Epithelial cell of prostate (primary cell): ENCODE measurements around the gene DOCK8.
"Not testable (repeated sequence)": the region's sequence is repeated elsewhere in the genome, so short reads cannot be mapped to it uniquely, and the experiment has no call there.

Experiments
- DNase-seq: peaks from one replicate; pipeline ENCODE4 v3.0.0-alpha.2; 2011; ENCODE audit warnings: low read depth, low spot score
- H3K27ac ChIP-seq: fragments of 450-650 bp; 2 replicates; pipeline ENCODE4 v1.5.1; 2017; ENCODE audit warnings: mild to moderate bottlenecking

Gene DOCK8

DNA sequence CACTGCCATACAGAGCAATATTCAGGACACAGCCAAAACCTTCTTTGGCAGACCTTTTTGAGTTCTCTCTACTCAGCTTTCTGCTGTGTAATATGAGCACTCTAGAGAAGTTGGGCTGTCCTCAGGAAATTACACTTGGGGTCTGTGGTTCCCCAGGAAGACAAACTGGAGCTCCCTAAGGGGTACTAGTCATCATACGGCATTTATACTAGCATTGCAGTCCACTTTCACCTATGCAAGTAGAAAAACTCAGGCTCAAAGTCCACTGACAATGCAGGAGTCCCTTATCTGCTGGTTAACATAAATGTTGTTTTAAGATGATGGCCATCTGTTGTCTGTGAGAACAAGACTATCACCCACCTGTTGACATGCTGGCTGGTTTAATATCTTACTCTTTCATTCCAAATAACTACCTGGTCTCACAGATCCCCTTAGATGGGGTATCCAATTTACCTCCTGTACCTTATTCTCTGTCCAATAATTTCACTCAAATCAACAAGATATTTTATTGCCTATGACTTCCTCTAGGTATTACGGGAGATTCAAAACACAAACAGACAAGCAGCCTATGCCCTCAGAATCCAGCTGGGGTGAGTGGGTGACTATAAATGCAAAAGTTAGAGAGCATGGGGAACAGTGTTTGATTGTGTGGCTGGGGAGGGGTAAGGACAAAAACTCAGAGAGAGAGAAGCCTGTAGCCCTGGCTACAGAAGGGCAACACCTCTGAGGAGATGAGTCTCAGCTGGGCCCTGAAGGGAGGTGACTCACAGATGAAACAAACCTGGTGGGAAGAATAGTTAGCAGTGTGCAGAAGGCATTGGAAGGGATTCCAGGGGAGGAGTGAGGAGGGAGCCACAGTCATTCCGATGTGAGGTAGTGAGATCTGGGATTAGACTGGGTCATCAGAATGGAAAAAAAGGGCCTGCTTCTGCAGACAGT is 10.2 kb downstream of the DOCK8 start:
- no peak overlapping the region for H3K27ac ChIP-seq
- DNase-seq = peak; percentile 65

DNA sequence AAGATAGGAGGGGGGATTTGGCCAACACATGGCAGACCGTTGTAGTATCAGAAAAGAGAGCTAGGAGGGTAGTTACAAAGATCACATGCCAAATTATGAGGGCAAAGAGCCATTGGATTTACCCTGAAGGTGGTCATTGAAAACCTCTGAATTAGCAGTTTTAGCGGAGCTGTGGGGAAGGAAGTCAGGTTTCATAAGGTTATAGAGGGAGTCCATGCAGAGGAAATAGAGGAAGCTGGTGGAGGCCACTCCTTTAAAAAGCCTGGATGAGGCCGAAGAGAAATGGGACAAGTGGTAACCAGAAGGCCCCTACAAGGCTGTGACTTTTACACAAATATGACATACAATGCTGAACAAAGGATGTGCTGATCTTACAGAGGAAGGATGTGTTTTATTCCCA is 13.2 kb downstream of the DOCK8 start:
- DNase-seq = no peak
- H3K27ac ChIP-seq = no peak overlapping the region

DNA sequence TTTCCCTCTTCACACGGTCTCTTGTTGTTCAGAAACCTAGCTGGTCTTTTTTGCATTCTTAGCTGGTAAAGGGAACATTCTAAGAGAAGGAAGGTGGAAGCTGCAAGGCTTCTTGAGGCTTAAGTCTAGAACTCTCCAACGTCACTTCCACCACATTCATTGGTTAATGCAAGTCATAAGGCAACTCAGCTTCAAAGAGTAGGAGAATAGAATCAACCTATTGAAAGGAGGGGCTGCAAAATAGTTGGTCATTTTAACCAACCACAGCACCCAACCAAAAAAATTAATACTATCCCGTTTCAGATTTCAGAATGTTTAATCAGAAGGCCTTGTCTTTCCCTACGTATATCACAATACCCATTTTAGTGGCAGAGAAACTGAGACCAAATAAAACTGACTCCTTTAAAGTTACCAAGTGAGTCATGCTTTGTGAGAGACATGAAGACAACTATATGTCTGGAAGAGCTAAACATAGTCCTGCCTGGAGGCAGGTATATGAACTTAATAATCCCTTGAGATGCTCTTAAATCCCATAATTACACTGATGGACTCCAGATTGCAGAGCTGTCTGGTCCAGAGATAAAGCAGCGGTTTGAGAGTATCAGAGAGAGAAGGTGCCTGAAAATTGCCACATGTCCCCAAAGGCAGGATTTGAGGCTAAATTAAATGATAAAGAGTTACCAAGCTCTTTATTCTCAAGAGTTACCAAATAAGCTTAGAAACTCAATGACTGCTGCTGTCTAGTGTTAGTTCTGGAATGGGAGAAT is 14.4 kb downstream of the DOCK8 start:
- no peak overlapping the region for H3K27ac ChIP-seq
- DNase-seq = no peak

DNA sequence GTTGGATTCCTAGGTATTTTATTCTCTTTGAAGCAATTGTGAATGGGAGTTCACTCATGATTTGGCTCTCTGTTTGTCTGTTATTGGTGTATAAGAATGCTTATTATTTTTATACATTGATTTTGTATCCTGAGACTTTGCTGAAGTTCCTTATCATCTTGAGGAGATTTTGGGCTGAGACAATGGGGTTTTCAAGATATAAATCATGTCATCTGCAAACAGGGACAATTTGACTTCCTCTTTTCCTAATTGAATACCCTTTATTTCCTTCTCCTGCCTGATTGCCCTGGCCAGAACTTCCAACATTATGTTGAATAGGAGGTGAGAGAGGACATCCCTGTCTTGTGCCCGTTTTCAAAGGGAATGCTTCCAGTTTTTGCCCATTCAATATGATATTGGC is 17.0 kb downstream of the DOCK8 start:
- DNase-seq, H3K27ac ChIP-seq: not testable (repeated sequence)

DNA sequence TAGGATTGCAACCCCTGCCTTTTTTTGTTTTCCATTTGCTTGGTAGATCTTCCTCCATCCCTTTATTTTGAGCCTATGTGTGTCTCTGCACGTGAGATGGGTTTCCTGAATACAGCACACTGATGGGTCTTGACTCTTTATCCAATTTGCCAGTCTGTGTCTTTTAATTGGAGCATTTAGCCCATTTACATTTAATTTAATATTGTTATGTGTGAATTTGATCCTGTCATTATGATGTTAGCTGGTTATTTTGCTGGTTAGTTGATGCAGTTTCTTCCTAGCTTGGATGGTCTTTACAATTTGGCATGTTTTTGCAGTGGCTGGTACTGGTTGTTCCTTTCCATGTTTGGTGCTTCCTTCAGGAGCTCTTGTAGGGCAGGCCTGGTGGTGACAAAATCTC is 19.0 kb downstream of the DOCK8 start:
- not testable (repeated sequence) for H3K27ac ChIP-seq, DNase-seq

DNA sequence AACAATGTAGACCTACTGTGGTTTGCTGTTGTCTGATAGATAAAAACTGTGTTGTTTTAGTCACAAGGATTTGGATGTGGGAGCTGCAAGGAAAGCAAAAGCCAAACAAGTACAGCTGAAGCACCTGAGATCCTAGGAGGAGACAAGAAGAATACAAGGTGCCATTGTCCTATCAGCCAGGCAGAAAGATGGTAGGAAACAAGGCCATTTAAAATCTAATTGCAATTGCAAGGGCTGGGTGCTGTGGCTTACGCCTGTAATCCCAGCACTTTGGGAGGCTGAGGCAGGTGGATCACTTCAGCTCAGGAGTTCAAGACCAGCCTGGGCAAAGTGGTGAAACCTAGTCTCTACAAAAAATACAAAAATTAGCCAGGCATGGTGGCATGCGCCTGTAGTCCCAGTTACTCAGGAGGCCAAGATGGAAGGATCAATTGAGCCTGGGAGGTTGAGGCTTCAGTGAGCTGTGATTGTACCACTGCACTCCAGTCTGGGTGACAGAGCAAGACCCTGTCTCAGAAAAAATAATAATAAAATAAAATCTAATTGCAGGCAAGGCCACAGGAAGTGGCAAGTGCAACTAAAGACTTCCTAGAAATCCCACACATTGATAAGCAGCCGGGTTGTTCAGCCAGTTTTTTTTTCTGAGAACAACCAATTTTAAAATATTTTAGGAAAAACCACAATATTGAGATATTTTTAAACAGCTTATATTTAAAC is 22.6 kb downstream of the DOCK8 start:
- H3K27ac ChIP-seq = no peak overlapping the region
- no peak for DNase-seq

DNA sequence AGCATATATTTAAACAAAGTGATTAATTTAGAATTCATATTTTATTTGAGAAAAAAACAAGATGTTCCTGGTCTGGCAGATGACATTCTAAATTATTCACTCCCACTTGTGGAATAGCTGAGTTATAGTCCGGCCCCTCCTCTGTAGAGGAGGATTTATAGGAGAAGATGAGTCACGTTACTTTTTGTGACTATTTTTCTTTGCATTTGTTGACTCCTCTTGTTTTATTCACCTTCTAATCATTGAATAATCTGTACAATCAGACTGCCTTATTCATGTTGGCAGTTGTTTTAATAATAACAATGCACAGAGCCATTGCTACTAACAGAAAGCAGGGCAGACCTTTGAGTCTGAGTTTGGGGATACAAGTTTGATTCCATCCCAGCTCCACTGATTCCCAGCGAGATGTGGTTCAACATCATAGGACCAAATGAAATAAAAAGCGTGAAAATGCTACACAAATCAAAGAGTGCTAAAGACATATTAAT is 23.2 kb downstream of the DOCK8 start:
- DNase-seq = no peak
- no peak overlapping the region for H3K27ac ChIP-seq

DNA sequence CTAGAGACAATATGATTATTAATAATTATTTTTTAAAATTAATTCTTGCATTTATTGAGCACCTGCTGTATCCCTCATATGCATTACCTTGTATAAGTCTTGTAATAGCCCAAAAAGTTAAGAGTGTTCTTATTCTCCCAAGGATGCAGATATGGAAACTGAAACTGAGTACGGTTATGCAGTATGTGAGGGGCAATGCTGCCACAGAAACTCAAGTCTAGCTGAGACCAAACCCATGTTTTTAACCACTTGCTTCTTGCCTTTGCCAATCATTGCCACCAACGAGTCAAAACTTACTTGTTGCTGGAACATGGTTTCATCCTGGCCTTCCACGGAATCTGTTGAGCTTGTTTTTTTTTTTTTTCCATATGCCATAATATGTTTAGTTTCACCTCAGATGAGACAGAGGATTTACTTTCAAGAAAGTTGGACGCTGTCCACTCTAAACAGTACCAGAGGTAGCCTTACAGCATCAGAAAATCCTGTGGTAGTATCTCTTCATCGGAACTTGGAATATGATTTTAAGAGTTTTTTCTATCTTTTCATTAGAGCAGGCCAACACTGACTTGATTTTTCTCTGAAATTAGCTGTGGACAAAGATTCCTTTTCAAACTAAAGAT is 27.9 kb downstream of the DOCK8 start:
- DNase-seq = no peak
- H3K27ac ChIP-seq = no peak overlapping the region

DNA sequence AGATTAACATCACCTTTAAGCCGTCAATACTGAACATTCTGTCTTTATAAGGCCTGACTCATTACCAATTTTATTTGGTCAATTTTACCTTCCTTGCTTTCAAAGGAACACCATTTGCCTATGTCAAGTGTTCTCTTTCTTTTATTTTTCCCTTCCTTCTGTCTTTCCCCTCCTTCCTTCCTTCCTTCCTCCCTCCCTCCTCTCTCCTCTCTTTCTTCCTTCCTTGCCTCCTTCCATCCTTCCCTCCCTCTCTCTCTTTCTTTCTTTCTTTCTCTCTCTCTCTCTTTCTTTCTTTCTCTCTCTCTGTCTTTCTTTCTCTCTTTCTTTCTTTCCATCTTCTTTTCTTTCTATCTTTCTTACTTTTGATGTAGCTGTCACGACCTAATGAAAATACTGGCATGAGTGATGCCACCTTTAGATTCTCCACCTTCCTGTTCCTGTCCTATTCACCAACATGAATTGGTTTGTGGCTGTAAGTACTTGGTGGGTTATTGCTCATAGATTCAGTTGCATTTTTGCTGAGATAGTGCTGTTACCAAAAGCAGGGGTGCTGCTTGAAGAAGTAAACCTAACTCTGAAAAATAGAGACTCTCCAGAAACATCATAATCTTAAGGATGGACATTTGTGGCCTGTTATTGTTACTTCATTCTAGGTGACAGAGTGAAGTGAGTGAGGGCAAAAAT is 33.8 kb downstream of the DOCK8 start:
- no peak overlapping the region for H3K27ac ChIP-seq
- no peak for DNase-seq

DNA sequence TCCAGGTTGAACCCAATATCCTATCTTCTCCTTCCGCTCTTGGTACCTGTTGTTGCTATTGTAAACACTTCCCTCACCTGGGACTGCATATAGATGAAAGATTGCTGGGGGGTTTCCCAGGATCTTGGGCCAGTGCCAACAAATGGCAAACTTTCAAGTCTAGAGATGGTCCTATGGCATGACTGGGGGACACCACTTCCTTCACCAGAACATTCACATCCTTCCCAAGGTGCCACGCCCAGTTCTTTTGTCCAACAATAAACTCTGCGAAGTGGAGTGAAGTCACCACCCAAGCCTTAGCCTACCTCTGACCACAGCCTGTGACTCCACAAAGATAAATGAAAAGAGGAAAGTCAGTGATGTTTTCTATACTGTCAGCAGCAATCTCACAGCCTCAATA is 34.4 kb downstream of the DOCK8 start:
- no peak overlapping the region for H3K27ac ChIP-seq
- no peak for DNase-seq

DNA sequence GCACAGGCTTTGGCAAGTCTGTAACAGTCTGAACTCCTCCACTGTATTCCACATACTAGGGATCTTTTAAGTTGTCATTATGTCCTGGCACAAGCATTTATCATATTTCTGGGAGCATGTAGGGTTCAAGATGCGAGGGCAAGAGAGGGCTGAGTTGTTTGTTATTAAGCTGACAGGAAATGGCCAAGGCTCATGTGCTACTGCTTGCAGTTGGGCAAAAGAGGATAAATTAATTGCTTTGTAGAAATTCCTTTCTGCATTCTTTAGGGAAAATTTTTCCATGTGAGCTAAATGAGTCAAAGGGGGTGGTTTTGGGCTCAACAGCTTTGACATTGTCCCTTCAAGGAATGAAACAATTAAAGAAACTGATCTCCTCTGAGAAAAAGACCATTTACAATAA is 35.4 kb downstream of the DOCK8 start:
- no peak for DNase-seq
- no peak overlapping the region for H3K27ac ChIP-seq

DNA sequence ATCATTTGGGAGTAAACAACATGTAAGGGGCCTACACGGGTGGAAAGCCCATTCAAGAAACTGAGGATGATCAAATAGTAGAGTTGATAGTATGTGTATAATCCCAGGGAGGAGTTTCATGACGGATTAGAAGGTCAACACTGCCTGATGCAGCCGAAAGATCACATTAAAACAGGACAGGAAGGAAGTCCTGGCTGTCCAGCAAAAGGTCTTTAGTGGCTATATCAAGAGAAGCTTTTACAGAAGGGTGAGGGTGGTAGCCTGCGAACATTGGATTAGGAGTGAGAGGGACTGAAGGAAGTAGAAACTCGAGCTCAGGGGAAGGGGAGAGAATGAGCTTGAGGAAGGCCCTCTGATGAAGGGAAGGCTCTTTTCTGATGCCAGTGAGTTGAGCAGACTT is 36.0 kb downstream of the DOCK8 start:
- no peak for DNase-seq
- no peak overlapping the region for H3K27ac ChIP-seq

DNA sequence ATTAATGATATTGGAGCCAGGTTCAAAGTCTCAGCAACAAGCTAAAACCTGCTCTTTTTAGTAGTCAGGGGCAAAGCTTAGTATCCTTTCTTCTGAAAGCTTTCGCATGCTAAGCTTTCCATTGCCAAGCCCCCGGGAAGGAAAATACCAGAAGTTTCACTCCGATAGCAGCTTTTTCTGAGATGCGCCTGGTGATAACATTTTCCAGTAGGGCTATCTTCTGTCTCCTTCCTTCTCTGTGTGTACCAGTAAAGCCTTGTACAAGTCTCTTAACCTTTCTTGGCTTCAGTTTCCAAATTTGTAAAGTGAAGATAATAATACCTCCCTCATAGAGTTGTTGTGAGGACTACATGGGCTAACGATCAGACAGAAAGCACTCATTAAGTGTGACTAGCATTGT is 36.7 kb downstream of the DOCK8 start:
- no peak for DNase-seq
- H3K27ac ChIP-seq = no peak overlapping the region

DNA sequence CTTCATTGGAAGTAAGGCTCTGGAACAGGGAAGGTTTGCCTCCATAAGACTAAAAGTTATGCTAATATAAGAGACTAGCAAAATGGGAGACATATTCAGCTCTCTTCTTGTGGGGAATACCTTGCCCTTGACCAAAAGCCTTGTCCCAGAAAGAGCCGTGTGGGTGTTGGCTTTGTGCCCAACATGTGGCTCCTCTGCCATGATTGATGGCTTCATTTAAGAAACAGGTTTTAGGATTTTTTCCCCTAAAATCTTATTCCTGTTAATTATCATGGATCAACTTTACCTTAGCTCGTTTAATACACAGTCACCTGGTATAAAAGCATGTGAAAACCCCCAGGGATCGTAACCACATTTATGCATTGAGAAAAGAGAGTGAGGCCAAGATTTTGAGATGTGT is 38.9 kb downstream of the DOCK8 start:
- no peak for DNase-seq
- H3K27ac ChIP-seq = no peak overlapping the region

DNA sequence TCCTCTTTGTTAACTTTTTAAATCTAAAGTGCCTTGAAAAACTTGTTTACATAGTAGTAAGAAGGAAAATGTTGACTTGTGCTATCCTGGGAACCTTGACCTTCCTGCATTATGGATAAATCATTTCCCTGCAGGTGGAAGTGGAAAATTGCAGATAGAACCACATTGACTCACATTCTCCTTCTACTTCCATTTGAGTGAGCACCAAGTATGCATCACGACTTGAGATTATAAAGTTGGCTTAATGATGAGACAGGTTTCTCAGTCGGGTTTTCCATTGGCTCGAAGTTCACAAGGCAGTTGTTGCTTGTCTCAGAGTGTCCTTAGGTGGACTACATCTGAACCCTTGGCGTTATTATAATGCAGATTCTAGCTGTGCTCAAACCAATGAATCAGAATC is 39.9 kb downstream of the DOCK8 start:
- no peak overlapping the region for H3K27ac ChIP-seq
- DNase-seq = no peak

DNA sequence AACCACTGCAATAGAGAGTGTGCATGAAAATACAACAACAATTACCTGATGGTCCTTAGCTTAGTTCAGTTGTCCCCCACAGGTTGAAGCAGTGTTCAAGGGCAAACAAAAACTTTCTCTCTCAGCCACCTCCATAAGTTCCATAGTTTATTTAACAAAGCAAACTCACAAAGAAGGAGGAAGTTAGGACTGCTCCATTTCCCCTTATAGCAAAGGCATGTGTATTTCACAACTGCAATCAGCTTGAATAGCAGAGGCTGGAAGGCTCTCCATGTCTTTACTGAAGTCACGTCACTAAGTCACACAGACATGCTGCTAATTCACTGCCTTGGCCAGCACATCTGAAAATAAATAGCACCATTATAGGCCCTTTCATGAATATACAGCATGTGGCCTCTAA is 43.3 kb downstream of the DOCK8 start:
- no peak overlapping the region for H3K27ac ChIP-seq

DNA sequence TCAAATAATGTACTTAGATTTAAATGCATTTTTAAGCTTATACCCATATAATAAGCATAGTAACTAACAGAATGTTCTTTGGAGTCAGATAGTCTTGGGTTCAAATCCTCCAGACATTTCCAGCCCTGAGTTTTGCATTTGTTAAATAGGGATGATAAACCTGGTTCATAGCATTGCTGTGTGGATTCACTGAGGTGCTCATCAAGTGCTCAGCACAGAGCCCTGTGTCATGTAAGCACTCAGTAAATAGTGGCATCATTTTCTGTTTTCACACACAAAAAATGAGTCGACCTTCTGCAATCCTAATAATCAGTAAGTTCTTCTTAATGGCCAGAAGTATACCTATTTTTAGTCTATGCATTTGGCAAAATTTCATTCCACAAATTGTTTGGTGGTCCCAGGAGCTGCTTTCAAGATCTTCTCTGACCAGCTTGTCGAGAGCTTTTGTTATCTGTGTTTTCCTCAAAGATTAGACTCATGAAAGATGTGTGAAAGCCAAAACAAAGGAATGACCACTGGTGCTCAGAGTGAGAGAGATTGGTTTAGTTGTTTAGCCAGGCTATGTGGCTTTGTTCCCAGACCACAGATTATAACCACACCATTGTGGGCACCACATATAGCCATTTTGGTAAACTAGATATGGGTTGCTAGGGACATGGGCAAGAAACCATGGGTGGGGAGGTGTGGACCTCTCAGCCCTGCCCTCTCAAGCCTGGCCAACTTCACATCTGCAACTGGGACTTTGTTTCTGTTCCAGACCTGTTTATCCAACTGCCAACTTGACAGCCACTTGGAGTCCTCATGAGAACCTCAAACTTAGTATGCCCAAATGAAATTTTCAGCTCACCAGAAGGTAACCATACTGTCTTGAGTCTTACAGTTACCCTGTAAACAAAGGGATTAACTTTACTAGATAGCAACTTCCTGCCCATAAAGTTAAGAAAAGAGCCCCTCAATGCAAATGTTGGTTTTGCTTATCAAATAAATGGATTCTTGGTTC is 45.0 kb downstream of the DOCK8 start:
- DNase-seq = no peak
- no peak overlapping the region for H3K27ac ChIP-seq

More for the DNA sequence above, 43.3 kb downstream of the DOCK8 start:
- DNase-seq = no peak

DNA sequence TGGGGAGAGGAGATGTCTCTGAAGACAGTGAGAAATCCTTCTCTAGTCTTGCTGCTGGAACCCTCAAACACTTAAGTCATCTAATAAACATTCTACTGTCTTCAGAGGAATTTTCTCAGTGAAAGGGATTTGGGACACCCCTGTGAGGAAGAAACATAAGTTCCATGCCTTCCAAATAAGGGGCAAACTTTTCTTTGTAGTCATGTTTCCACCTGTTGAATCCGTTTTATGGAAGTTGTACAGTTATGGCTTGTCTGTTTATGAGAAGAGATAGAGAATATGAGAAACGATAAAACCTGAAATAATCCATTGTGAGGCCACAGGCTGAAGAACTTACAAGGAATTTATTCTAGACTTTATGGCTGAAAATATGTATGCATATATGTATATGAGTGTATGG is 49.6 kb downstream of the DOCK8 start:
- H3K27ac ChIP-seq = no peak overlapping the region
- DNase-seq = no peak
